Measurements from ENCODE around the gene MAGEC3. TPM values are rescaled to one million over a fixed set of nuclear protein-coding genes. Genes with fewer than 3 reads are reported as not detected.
"Not testable (repeated sequence)": the region's sequence is repeated elsewhere in the genome, so short reads cannot be mapped to it uniquely, and the experiment has no call there.

MAGEC3 gene
- total and polyA plus RNA-seq, 3 donors from 2014 or later, result 0.47 to 1.2 (median 0.93) TPM

DNA sequence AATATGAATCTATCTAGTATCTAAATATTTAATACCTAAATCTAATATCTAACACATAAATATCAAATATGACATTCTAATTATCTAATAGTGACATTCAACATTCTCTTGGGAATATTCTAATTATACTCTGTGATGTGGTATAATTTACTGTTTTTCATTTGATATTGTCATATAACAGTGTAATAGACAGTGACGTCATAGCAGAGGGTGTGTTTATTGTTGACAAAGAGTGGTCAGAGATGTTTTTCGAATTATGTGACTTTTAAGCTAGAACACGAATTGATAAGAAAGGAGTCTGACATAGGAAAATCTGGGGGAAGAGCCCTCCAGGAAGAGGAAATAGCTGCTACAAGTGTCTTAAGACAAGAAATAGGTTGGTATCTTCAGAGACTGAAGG, 5.9 kb upstream of the MAGEC3 start:
- H3K4me3 ChIP-seq, result no peak overlapping the region
- H3K27me3 ChIP-seq, result no peaks in the 10 kb centered on the region
- TF ChIP-seq CTCF (IDR thresholded peaks at IDR 0.05) (no peak), POLR2A (IDR thresholded peaks at IDR 0.05) (no peak)
- no peaks in the 10 kb centered on the region for H3K9me3 ChIP-seq
- 78 to 85% methylated on average over 3 of the region's 3 CpGs for WGBS, 2 donors
- DNase-seq, result no peak
- H3K36me3 ChIP-seq (ENCODE audit: low read depth, missing control alignments), result no peaks in the 10 kb centered on the region
- intact Hi-C loops (cut with DNase I; ENCODE audit: low total_unique reads), result no loop called here
- H3K27ac ChIP-seq, result no peak overlapping the region
- no peaks in the 10 kb centered on the region for H3K4me1 ChIP-seq

- WGBS, 2 donors, result 80 to 85% methylated on average over 2 of the region's 2 CpGs
- H3K4me3 ChIP-seq, result no peak overlapping the region
- H3K27ac ChIP-seq, result no peak overlapping the region
- no peaks in the 10 kb centered on the region for H3K9me3 ChIP-seq
- no peak for DNase-seq
- no peaks in the 10 kb centered on the region for H3K4me1 ChIP-seq
- no peaks in the 10 kb centered on the region for H3K36me3 ChIP-seq (ENCODE audit: low read depth, missing control alignments)
- no peak for TF ChIP-seq POLR2A (IDR thresholded peaks at IDR 0.05)
- TF ChIP-seq CTCF (IDR thresholded peaks at IDR 0.05), result no peak
- intact Hi-C loops (cut with DNase I; ENCODE audit: low total_unique reads), result no loop called here
- no peaks in the 10 kb centered on the region for H3K27me3 ChIP-seq
These were observed 1.7 kb downstream of the MAGEC3 start for GRCh38 chrX:141839856-141840255.

- intact Hi-C loops (cut with DNase I; ENCODE audit: low total_unique reads), result no loop called here
- WGBS, 2 donors, result 56 to 82% methylated on average over 1 to 3 of the region's 3 CpGs
- Histone ChIP-seq H3K4me1 (no peaks in the 10 kb centered on the region), H3K9me3 (no peaks in the 10 kb centered on the region), H3K27me3 (no peaks in the 10 kb centered on the region), H3K4me3 (no peak overlapping the region), H3K27ac (no peak overlapping the region), H3K36me3 (ENCODE audit: low read depth, missing control alignments) (no peaks in the 10 kb centered on the region)
- TF ChIP-seq CTCF (IDR thresholded peaks at IDR 0.05), result no peak
- no peak for TF ChIP-seq POLR2A (IDR thresholded peaks at IDR 0.05)
- DNase-seq, result no peak
These were observed 19.4 kb downstream of the MAGEC3 start for GRCh38 chrX:141857479-141857878.

GRCh38 chrX:141879616-141880015, 41.5 kb downstream of the MAGEC3 start:
- intact Hi-C loops (cut with DNase I; ENCODE audit: low total_unique reads), result no loop called here
- no peaks in the 10 kb centered on the region for H3K27me3 ChIP-seq
- DNase-seq, result no peak
- H3K4me1 ChIP-seq, result no peaks in the 10 kb centered on the region
- H3K9me3 ChIP-seq, result no peaks in the 10 kb centered on the region
- 78% methylated on average over 4 of the region's 5 CpGs; no CpG with 5 or more reads in 1 of the 2 donors for WGBS, 2 donors
- no peak for TF ChIP-seq POLR2A (IDR thresholded peaks at IDR 0.05)
- no peak overlapping the region for H3K4me3 ChIP-seq
- no peak overlapping the region for H3K27ac ChIP-seq
- no peaks in the 10 kb centered on the region for H3K36me3 ChIP-seq (ENCODE audit: low read depth, missing control alignments)

GRCh38 chrX:141888811-141889210, 50.7 kb downstream of the MAGEC3 start:
- H3K9me3 ChIP-seq; H3K27me3 ChIP-seq; H3K4me3 ChIP-seq; H3K27ac ChIP-seq; H3K36me3 ChIP-seq (ENCODE audit: low read depth, missing control alignments); intact Hi-C loops (cut with DNase I; ENCODE audit: low total_unique reads); DNase-seq; H3K4me1 ChIP-seq: not testable (repeated sequence)
- 82 to 94% methylated on average over 5 of the region's 5 CpGs for WGBS, 2 donors

GRCh38 chrX:141894733-141895132, 56.6 kb downstream of the MAGEC3 start:
- Histone ChIP-seq H3K4me1 (no peaks in the 10 kb centered on the region), H3K36me3 (ENCODE audit: low read depth, missing control alignments) (no peaks in the 10 kb centered on the region), H3K9me3 (no peaks in the 10 kb centered on the region), H3K27me3 (no peaks in the 10 kb centered on the region), H3K27ac (no peak overlapping the region), H3K4me3 (no peak overlapping the region)
- DNase-seq, result no peak
- intact Hi-C loops (cut with DNase I; ENCODE audit: low total_unique reads), result no loop called here
- 72 to 74% methylated on average over 6 of the region's 7 CpGs for WGBS, 2 donors
- TF ChIP-seq CTCF (IDR thresholded peaks at IDR 0.05) (no peak), POLR2A (IDR thresholded peaks at IDR 0.05) (no peak)

All from testis (tissue), 3 donors.